Smooth muscle cell of the pulmonary artery (primary cell): ENCODE measurements around the gene CD74. TPM values are rescaled to one million over a fixed set of nuclear protein-coding genes. Genes with fewer than 3 reads are reported as not detected.

ENCODE experiments used
- total RNA-seq: library from RNA; depleted of rRNA; stranded (reverse); fragments of >200 nt; gene quantifications from 2 replicates; pipeline ENCODE4 v1.2.3, GENCODE V29; 2014

Gene CD74
- 1.3 and 3.9 TPM in 2 replicates for total RNA-seq

DNA sequence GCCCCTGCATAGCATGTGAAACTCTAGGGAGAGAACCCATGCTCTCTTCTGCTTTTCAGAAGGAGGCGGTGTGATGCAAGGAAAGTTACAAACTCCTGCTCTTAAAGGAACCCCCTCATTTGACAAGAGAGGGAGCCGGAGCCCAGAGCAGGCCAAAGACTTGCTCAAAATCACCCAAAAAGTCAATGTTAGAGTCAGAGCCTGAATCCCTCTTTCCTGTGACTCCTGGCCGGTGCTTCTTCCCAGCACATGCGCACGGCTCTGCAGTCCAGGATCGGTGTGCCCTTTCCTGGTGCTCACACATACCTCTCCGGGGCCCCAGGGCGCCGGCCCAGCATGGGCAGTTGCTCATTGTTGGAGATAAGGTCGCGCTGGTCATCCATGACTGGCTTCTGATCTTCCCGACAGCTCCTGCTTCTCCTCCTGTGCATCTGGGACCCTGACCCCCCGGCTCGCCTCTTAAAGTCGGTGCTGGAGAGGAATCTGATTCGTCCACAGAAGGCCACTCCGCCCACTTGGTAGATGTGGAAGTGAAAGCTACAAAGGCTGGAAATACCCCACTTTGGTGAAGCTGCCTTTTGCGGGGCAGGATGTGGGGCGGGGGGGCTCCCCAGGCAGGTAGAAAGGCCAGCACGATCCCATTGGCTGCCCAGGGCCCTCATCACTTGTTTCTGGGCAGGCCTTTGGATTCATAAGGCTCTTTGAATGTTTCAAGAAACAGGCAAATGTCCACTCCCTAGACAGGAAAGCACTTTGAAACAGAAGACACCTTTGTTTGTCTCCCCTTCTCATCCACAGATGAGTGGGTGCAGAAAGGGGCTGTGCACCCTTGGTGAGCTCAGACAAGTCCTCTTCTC is at the start of gene CD74:
TSS of gene CD74 (minus strand) at position 592 of the 857 bp plus-strand sequence. CDS start at position 431, 161 bp downstream.

DNA sequence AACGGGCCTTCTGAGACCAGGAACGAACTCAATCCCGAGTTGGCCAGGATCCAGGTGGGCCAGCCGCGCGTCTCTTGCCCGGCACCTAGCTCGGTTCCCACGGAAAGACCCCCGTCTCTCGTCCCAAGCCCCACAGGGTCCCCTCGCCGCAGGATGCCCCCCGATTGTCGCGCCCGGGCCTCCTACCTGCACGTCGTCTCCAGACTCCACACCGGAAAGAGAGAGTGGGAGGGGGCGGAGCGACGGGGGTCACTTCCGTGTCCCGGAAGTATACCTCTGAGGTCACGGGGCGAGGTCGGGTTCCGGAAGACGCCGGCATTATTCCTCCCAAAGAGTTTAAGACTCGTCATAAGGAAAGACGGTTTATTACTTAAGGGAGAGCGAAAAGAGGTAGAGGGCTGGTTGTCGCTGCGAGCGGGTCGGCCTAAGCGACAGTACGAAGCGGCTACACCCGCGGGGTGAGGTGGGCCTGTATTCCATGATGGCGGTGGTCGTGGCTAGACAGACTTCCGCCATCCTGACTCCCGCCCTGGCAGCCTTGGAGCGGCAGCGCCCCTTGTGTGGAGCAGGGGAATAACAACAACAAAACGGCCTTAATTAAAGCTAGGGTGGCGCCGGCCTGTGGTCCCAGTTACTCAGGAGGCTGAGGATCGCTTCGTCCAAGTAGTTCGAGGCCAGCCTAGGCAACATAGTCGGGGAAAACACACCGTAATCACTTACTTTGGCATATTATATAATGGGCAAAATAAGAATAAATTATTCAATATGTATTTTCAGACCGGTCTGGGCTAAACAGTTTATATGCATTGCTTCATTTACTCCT is 37.0 kb upstream of the CD74 start, which contains the start of gene RPS14:
TSS of gene RPS14 (minus strand) at position 223 of the 823 bp plus-strand sequence. CDS start 2,006 bp downstream, outside the sequence.

DNA sequence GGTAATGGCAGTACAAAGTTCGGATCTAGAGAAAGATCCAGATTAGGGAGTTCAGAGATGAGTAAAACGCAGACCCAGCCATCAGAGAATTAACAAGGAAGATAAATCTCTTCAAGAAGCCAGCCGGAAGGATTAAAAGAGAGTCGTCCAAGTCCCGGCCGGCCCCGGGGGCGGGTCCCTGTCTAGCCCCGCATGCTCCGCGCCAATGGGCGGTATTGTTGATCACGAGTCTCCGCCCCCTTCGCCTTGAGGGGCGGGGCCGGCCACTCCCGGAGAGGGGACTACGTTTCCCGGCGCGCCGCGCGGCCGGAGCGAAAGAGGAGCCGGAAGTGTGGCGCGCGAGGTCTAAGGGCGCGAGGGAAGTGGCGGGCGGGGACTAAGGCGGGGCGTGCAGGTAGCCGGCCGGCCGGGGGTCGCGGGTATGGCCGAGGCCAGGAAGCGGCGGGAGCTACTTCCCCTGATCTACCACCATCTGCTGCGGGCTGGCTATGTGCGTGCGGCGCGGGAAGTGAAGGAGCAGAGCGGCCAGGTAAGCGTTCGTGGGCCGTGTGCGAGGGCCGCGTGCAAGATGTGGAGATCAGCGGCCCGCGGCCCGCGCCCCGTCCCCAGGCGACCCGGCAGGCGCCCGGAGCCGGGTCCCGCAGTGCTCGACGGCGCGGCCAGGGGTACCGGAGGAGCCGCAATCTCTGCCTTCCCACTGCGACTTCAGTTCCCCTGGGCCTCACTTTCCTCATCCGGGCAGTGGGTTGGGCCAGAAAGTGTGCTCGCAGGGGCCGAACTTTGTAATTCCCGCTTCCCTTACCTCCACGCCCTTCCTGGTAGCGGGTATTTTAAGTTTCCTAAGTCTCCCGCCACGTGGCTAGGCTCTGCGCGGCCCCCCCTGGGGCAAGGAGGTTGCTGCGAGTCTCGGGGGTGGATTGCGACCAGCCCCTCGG is 55.1 kb downstream of the CD74 start, which contains the start of gene TCOF1:
TSS of gene TCOF1 (plus strand) at position 372 of the 935 bp plus-strand sequence. CDS start at position 422, 50 bp downstream.

Other genes with a start within 250 kb of the CD74 start
- 0.17 and 0.91 TPM in 2 replicates for gene CDX1, start 246.1 kb downstream of the CD74 start, total RNA-seq
- 0.20 TPM in 1 of 2 replicates, not detected in the other for gene SLC6A7, start 222.8 kb downstream of the CD74 start, total RNA-seq
- gene CAMK2A, start 123.1 kb downstream of the CD74 start, total RNA-seq = 0.10 and 0.46 TPM in 2 replicates
- 2.2 and 10.2 TPM in 2 replicates for gene ARSI, start 110.0 kb downstream of the CD74 start, total RNA-seq
- gene TCOF1, start 55.2 kb downstream of the CD74 start, total RNA-seq = 15.9 and 17.8 TPM in 2 replicates
- 1,032 and 1,726 TPM in 2 replicates for gene RPS14, start 36.8 kb upstream of the CD74 start, total RNA-seq
- gene NDST1, start 95.2 kb upstream of the CD74 start, total RNA-seq = 66.9 and 73.8 TPM in 2 replicates
- gene SYNPO, start 227.8 kb upstream of the CD74 start, total RNA-seq = 62.4 and 94.2 TPM in 2 replicates
- 2.3 and 3.3 TPM in 2 replicates for gene MYOZ3, start 248.3 kb upstream of the CD74 start, total RNA-seq